ENCODE measurements around the gene TMEM135.

The TMEM135 gene

GRCh38 chr11:87224486-87224885 lies 186.8 kb downstream of the TMEM135 start:
- no peak overlapping the region for H3K4me3 Mint-ChIP-seq
- no peaks in the 10 kb centered on the region for H3K27me3 Mint-ChIP-seq (ENCODE audit: low read depth, poor library complexity)
- no peak overlapping the region for H3K27ac Mint-ChIP-seq
- DNase-seq, result no peak
- no peaks in the 10 kb centered on the region for H3K9me3 Mint-ChIP-seq
- H3K4me1 Mint-ChIP-seq, result peaks cover under 1% of the 10 kb centered on the region
- H3K36me3 Mint-ChIP-seq (ENCODE audit: low read depth), result no peaks in the 10 kb centered on the region
- TF ChIP-seq CTCF (IDR thresholded peaks at IDR 0.05), result no peak

GRCh38 chr11:87228820-87229219 lies 191.1 kb downstream of the TMEM135 start:
- no peak for TF ChIP-seq CTCF (IDR thresholded peaks at IDR 0.05)
- Mint-ChIP-seq H3K27ac (no peak overlapping the region), H3K27me3 (ENCODE audit: low read depth, poor library complexity) (no peaks in the 10 kb centered on the region), H3K9me3 (peaks cover 19% of the 10 kb centered on the region), H3K4me3 (no peak overlapping the region), H3K36me3 (ENCODE audit: low read depth) (peaks cover 21% of the 10 kb centered on the region), H3K4me1 (no peaks in the 10 kb centered on the region)
- no peak for DNase-seq

DNA sequence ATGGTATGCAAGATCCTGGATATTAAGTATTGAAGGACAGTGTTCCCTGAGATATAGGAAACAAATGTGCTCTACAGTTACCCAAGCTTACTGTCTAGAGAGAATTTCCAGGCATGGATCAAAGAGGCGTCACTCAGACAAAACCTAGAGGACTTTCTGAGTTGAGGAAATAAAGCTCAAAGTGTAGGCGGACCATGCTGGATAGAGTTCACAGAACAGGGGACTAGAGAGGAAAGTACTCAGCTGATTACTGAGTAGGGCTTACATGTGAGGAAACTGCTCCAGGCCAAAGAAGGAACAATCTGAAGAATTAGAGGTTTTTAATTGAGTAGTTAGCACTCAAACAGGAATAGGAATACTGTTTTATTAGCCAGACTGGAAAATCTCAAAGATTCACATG lies 193.3 kb downstream of the TMEM135 start:
- Mint-ChIP-seq H3K36me3 (ENCODE audit: low read depth) (peaks cover 21% of the 10 kb centered on the region), H3K4me1 (no peaks in the 10 kb centered on the region), H3K27ac (no peak overlapping the region), H3K9me3 (peaks cover 19% of the 10 kb centered on the region), H3K4me3 (no peak overlapping the region), H3K27me3 (ENCODE audit: low read depth, poor library complexity) (no peaks in the 10 kb centered on the region)
- no peak for TF ChIP-seq CTCF (IDR thresholded peaks at IDR 0.05)
- DNase-seq, result no peak

- peaks cover 19% of the 10 kb centered on the region for H3K9me3 Mint-ChIP-seq
- H3K4me1 Mint-ChIP-seq, result no peaks in the 10 kb centered on the region
- H3K27me3 Mint-ChIP-seq (ENCODE audit: low read depth, poor library complexity), result no peaks in the 10 kb centered on the region
- no peak for TF ChIP-seq CTCF (IDR thresholded peaks at IDR 0.05)
- no peak for DNase-seq
- H3K27ac Mint-ChIP-seq, result no peak overlapping the region
- H3K4me3 Mint-ChIP-seq, result no peak overlapping the region
- H3K36me3 Mint-ChIP-seq (ENCODE audit: low read depth), result peaks cover 21% of the 10 kb centered on the region
Measured at GRCh38 chr11:87232320-87232719, 194.6 kb downstream of the TMEM135 start.

GRCh38 chr11:87235366-87235765 lies 197.6 kb downstream of the TMEM135 start:
- H3K9me3 Mint-ChIP-seq, result peaks cover 19% of the 10 kb centered on the region
- TF ChIP-seq CTCF (IDR thresholded peaks at IDR 0.05), result no peak

GRCh38 chr11:87236368-87236767 lies 198.6 kb downstream of the TMEM135 start:
- H3K27ac Mint-ChIP-seq, result no peak overlapping the region
- TF ChIP-seq CTCF (IDR thresholded peaks at IDR 0.05), result no peak

More at GRCh38 chr11:87235366-87235765, 197.6 kb downstream of the TMEM135 start:
- no peaks in the 10 kb centered on the region for H3K4me1 Mint-ChIP-seq
- no peak overlapping the region for H3K4me3 Mint-ChIP-seq
- DNase-seq, result no peak
- H3K27me3 Mint-ChIP-seq (ENCODE audit: low read depth, poor library complexity), result no peaks in the 10 kb centered on the region
- H3K27ac Mint-ChIP-seq, result peak overlapping the region; percentile 37
- peaks cover 21% of the 10 kb centered on the region for H3K36me3 Mint-ChIP-seq (ENCODE audit: low read depth)

More at GRCh38 chr11:87236368-87236767, 198.6 kb downstream of the TMEM135 start:
- Mint-ChIP-seq H3K4me3 (no peak overlapping the region), H3K27me3 (ENCODE audit: low read depth, poor library complexity) (no peaks in the 10 kb centered on the region), H3K9me3 (peaks cover 13% of the 10 kb centered on the region), H3K4me1 (no peaks in the 10 kb centered on the region), H3K36me3 (ENCODE audit: low read depth) (peaks cover 15% of the 10 kb centered on the region)
- DNase-seq, result no peak
